Smooth muscle cell (in vitro differentiated cells): ENCODE data around the gene MAN1C1. TPM values are rescaled to one million over a fixed set of nuclear protein-coding genes. Genes with fewer than 3 reads are reported as not detected.
"Not testable (repeated sequence)": the region's sequence is repeated elsewhere in the genome, so short reads cannot be mapped to it uniquely, and the experiment has no call there.

Experiments
- DNase-seq: peaks from one replicate; lab custom pipeline; 2025; ENCODE audit not compliant: unreplicated experiment; lab: John Stamatoyannopoulos, UW
- H2AFZ ChIP-seq: fragments of 200-600 bp; sonication (generic); 2 replicates; pipeline ENCODE4 v1.6.0; 2016; ENCODE audit warnings: antibody characterized with exemption, low read depth, mild to moderate bottlenecking
- H3F3A ChIP-seq: fragments of 200-600 bp; sonication (generic); 2 replicates; pipeline ENCODE4 v1.6.0; 2017; ENCODE audit warnings: antibody characterized with exemption, low read depth
- H3K27ac ChIP-seq: fragments of 200-600 bp; sonication (generic); 2 replicates; pipeline ENCODE4 v1.5.1; 2016; ENCODE audit warnings: low read depth, mild to moderate bottlenecking
- H3K27me3 ChIP-seq: fragments of 200-600 bp; sonication (generic); 2 replicates; pipeline ENCODE4 v1.6.1; 2016; ENCODE audit warnings: low read depth, mild to moderate bottlenecking
- H3K36me3 ChIP-seq: fragments of 200-600 bp; sonication (generic); 2 replicates; pipeline ENCODE4 v1.5.1; 2016; ENCODE audit warnings: low read depth
- H3K4me1 ChIP-seq: fragments of 200-600 bp; sonication (generic); 2 replicates; pipeline ENCODE4 v1.5.1; 2016; ENCODE audit warnings: low read depth
- H3K4me2 ChIP-seq: fragments of 200-600 bp; sonication (generic); 2 replicates; pipeline ENCODE4 v1.6.0; 2016; ENCODE audit warnings: mild to moderate bottlenecking
- H3K4me3 ChIP-seq: fragments of 200-600 bp; sonication (generic); 2 replicates; pipeline ENCODE4 v1.5.1; 2016; ENCODE audit warnings: mild to moderate bottlenecking
- H3K79me2 ChIP-seq: fragments of 200-600 bp; sonication (generic); 2 replicates; pipeline ENCODE4 v1.6.0; 2016; ENCODE audit warnings: low read depth, mild to moderate bottlenecking
- H3K9ac ChIP-seq: fragments of 200-600 bp; sonication (generic); 2 replicates; pipeline ENCODE4 v1.6.0; 2016; ENCODE audit warnings: low read depth
- H3K9me3 ChIP-seq: fragments of 200-600 bp; sonication (generic); replicated peaks from 2 replicates; pipeline ENCODE4 v1.5.1; 2016; ENCODE audit warnings: low read depth
- H4K20me1 ChIP-seq: fragments of 200-600 bp; sonication (generic); 2 replicates; pipeline ENCODE4 v1.6.0; 2016; ENCODE audit warnings: low read depth
- CTCF ChIP-seq: fragments of 200-600 bp; sonication (generic); IDR thresholded peaks from 2 replicates; pipeline ENCODE4 v1.5.1; 2017; ENCODE audit warnings: borderline replicate concordance, mild to moderate bottlenecking, antibody characterized with exemption; ENCODE audit not compliant: insufficient read depth, poor library complexity, severe bottlenecking
- WGBS: methylation state at CpG from one replicate; pipeline ENCODE4 v1.1.7; 2016; ENCODE audit warnings: low lambda C conversion rate; 5-methylcytosine and 5-hydroxymethylcytosine counted together
- polyA plus RNA-seq: library from polyadenylated mRNA; unstranded; fragments of >200 nt; fragmentation: Nextera tagmentation; extraction: Ambion mirVana; gene quantifications from 2 replicates; pipeline ENCODE4 v1.2.1, GENCODE V29; 2016
- total RNA-seq: library from RNA; depleted of rRNA; stranded (reverse); fragments of >200 nt; gene quantifications from 2 replicates; pipeline ENCODE4 v1.2.3, GENCODE V29; 2014

Gene MAN1C1
- total and polyA plus RNA-seq, 2 experiments from 2014 or later: 4.4 to 10.5 TPM

- no peak for TF ChIP-seq CTCF
- no peaks in the 10 kb centered on the region for H3K27me3 ChIP-seq
- H3K36me3 ChIP-seq: no peaks in the 10 kb centered on the region
- no peak overlapping the region for H3K4me3 ChIP-seq
- no peaks in the 10 kb centered on the region for H4K20me1 ChIP-seq
- H3K4me2 ChIP-seq: peak overlapping the region; percentile 11
- peaks cover 20% of the 10 kb centered on the region for H3K4me1 ChIP-seq
- no peak overlapping the region for H2AFZ ChIP-seq
- H3K9ac ChIP-seq: no peak overlapping the region
- H3K79me2 ChIP-seq: no peaks in the 10 kb centered on the region
- H3K27ac ChIP-seq: peak overlapping the region; percentile 94
- no peaks in the 10 kb centered on the region for H3K9me3 ChIP-seq
- WGBS: 28% methylated on average over 9 of the region's 9 CpGs
- no peak for DNase-seq
- H3F3A ChIP-seq: peaks cover 35% of the 10 kb centered on the region
Observed at GRCh38 chr1:25694167-25695007, 77.8 kb downstream of the MAN1C1 start.

GRCh38 chr1:25695090-25695770, 78.6 kb downstream of the MAN1C1 start:
- 53% methylated on average over 15 of the region's 15 CpGs for WGBS
- DNase-seq: no peak
- Histone ChIP-seq H3K27ac (peak overlapping the region; percentile 94), H3K4me1 (peaks cover 28% of the 10 kb centered on the region), H3K4me2 (peak overlapping the region; percentile 73), H4K20me1 (no peaks in the 10 kb centered on the region), H3K9me3 (no peaks in the 10 kb centered on the region), H2AFZ (no peak overlapping the region), H3F3A (peaks cover 38% of the 10 kb centered on the region), H3K4me3 (no peak overlapping the region), H3K36me3 (no peaks in the 10 kb centered on the region), H3K9ac (peak overlapping the region; percentile 38), H3K27me3 (no peaks in the 10 kb centered on the region), H3K79me2 (no peaks in the 10 kb centered on the region)
- TF ChIP-seq CTCF: no peak

- Histone ChIP-seq H2AFZ (no peak overlapping the region), H3K9ac (peak overlapping the region; percentile 38)
- WGBS: 47% methylated on average over 11 of the region's 11 CpGs
Observed at GRCh38 chr1:25695771-25696311, 79.2 kb downstream of the MAN1C1 start.

DNA sequence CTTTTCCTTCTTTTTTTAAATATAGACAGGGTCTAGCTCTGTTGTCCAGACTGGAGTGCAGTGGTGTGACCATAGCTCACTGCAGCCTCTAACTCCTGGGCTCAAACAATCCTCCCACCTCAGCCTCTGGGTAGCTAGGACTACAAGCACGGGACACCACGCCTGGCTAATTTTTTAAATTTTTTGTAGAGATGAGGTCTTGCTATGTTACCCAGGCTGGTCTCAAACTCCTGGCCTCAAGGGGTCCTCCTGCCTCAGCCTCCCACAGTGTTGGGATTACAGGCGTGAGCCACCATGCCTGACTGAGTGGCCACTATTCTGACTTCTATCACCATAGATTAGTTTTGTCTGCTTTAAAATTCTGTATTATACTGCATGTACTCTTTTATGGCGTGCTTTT, 80.1 kb downstream of the MAN1C1 start:
- H3K4me3 ChIP-seq, H4K20me1 ChIP-seq, H3K79me2 ChIP-seq, H3K9ac ChIP-seq, H3K4me2 ChIP-seq, H3K27me3 ChIP-seq, H3K36me3 ChIP-seq, H2AFZ ChIP-seq, DNase-seq, H3K9me3 ChIP-seq: not testable (repeated sequence)
- WGBS: 94% methylated on average over 4 of the region's 4 CpGs
- Histone ChIP-seq H3K27ac (peak overlapping the region; percentile 94), H3F3A (peaks cover 45% of the 10 kb centered on the region), H3K4me1 (peaks cover 37% of the 10 kb centered on the region)

More at GRCh38 chr1:25695771-25696311, 79.2 kb downstream of the MAN1C1 start:
- DNase-seq: no peak
- Histone ChIP-seq H3K27ac (peak overlapping the region; percentile 94), H3K4me2 (peak overlapping the region; percentile 73), H3K79me2 (no peaks in the 10 kb centered on the region), H3K4me1 (peaks cover 34% of the 10 kb centered on the region), H3F3A (peaks cover 40% of the 10 kb centered on the region), H3K27me3 (no peaks in the 10 kb centered on the region), H4K20me1 (no peaks in the 10 kb centered on the region), H3K4me3 (no peak overlapping the region), H3K36me3 (no peaks in the 10 kb centered on the region), H3K9me3 (no peaks in the 10 kb centered on the region)
- no peak for TF ChIP-seq CTCF
